ENCODE measurements around the gene SLC7A9.
A peak's percentile ranks its signal among the peaks of the same experiment; 100 is the strongest.
"Not testable (repeated sequence)": the region's sequence is repeated elsewhere in the genome, so short reads cannot be mapped to it uniquely, and the experiment has no call there.

The SLC7A9 gene

DNA sequence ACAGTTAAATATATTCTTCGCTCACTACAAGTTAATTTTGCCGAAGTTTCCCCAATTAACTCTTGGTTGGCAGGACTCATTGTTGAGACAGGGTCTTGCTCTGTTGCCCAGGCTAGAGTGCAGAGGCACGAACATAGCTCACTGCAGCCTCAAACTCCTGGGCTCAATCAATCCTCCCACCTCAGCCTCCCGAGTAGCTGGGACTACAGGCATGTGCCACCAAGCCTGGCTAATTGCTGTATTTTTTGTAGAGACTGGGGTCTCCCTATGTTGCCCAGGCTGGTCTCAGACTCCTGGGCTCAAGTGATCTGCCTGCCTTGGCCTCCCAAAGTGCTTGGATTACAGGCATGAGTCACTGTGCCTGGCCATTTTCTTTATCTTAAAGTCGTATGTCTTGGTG lies 15.7 kb upstream of the SLC7A9 start:
- not testable (repeated sequence) for DNase-seq (ENCODE audit: low read depth in 2 of 2)

DNA sequence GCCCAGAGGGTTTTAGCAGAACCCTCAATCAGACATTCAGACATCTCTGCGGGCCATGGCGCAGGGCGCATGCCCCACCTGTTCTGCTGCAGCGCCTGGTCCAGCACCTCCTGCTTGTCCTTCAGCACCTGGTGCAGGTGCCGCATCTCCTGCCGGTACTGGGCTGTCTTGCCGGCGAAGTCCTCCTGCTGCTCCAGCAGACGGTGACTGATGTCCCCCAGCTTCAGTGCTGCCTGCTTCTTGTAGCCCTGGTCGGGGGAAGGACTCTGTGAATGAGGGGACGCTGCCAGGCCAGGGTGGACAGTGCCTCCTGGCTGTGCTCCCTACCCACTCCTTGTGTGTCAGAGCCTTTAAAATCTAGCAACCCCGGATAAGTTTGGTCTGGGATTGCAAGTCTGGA lies 12.2 kb upstream of the SLC7A9 start:
- DNase-seq (ENCODE audit: low read depth in 2 of 2), result no peak

DNA sequence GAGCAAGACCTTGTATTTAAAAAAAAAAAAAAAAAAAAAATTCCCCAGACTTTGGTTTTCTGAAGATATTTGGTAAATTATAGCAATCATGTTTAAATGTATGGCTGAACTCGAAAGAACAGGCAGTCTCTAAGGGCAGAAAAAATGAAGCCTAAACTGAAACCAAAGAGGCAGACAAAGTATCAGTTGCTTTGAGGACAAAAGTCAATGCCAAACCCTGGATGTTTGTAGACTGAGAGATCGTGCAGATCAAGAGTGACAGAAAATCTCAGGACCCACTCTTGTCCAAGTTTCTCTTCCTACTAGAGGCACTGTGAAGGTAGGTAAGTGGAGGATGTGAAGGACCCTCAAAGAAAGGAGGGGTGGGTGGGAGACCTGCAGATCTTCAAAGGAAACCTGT lies 11.1 kb upstream of the SLC7A9 start:
- DNase-seq (ENCODE audit: low read depth in 2 of 2), result no peak

DNA sequence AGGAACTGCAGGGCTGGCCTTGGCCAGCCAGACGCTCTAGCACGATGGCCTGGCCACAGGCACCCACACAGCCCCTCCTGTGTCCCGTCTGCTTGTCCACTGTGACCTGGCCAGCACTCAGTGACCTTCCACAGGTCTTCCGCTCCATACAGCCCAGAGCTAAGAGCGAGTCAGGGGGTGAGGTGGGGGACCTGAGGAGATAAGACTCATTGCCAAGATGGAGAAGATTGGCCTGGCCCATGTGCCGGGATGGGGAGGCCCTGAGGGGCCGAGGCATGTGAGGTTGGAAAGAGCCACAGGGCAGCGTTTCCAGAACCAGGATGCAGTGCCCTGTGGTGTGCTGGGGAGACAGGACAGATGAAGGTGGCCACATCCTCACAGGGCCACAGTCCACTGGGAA lies 10.2 kb upstream of the SLC7A9 start:
- no peak for DNase-seq (ENCODE audit: low read depth in 2 of 2)

DNA sequence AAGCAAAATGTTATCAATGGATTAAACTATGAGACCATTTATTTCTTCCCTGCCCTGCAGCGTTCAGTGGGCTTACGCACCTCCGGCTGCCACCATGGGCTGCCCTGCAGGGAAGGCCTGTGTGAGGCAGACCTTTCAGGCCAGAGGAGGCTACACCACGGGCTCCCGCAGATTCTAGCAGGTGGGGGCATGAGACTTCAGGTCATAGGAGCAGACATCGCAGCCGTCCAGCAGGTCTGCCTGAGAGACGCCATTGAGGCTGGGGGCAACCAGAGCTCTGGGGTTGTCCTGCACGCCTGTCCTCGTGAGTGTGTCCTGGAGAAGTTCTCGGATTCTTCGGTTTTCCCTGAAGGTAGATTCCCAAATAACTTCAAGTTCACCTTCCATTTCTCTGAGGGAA lies 9.4 kb upstream of the SLC7A9 start:
- DNase-seq (ENCODE audit: low read depth in 2 of 2), result no peak

DNA sequence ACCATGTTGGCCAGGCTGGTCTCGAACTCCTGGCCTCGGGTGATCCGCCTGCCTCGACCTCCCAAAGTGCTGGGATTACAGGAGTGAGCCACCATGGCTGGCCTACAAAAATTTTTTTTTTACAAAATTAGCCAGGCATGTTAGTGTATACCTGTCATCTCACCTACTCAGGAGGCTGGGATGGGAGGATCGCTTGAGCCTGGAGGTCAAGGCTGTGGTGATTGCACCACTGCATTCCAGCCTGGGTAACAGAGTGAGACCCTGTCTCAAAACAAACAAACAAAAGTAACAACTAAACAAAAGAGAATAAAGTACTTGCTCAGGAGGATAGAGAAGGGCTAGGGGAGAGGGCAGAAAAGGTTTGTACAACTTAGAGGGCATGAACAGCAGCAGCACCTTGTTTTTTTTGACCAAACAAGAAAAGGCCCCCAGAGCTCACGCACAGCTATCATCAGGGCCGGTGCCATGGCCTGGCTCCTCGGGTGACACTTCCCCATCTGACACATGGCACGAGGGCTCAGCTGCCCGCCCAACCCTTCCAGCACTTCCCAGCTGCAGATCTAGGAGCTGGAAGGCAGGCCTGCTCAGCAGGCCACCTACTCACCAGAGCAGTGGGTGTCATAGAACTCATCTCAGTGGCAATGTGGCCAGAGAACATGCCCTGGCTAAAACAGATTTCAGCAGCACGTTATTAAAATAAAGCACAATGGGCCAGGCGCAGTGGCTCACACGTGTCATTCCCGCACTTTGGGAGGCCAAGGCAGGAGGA lies 8.6 kb upstream of the SLC7A9 start:
- DNase-seq (ENCODE audit: low read depth in 2 of 2), result no peak

DNA sequence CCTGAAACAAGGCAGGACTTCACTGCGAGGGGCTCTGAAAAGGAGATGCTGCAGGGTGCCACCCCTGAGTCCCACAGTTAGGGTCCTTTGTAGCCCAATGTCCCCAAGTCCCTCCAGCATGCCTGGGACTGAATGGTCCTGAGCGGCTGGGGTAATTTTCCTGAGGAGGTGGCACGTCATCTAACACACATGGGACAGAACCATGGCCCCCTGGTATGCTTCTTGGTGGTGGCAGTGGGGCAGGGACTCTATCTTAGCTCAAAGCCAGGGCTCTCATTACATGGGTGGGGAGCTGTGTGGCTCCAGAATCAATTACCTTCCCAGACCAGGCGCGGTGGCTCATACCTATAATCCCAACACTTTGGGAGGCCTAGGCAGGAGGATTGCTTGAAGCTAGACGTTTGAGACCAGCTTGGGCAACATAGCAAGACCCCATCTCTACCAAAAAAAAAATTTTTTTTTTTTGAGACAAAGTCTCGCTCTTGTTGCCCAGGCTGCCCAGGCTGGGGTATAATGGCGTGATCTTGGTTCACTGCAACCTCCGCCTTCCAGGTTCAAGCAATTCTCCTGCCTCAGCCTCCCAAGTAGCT lies 7.9 kb upstream of the SLC7A9 start:
- DNase-seq (ENCODE audit: low read depth in 2 of 2), result no peak

DNA sequence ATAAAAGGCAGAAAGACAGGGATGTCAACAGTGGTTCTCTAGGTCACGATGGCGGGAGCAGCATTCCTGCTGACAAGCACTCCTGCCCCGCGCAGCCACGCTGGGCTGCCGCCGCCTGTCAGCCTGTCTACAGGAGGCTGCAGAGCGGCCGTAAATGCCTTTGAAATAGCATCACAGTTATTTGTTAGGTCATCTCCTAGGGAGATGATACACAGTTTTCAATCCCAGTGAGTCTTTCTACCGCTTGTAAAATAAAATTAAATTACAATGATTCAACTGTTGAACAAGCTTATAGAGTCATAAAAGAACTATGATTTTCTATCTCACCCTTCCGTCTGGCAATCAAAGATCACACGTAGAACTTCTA lies 7.3 kb upstream of the SLC7A9 start:
- no peak for DNase-seq (ENCODE audit: low read depth in 2 of 2)

DNA sequence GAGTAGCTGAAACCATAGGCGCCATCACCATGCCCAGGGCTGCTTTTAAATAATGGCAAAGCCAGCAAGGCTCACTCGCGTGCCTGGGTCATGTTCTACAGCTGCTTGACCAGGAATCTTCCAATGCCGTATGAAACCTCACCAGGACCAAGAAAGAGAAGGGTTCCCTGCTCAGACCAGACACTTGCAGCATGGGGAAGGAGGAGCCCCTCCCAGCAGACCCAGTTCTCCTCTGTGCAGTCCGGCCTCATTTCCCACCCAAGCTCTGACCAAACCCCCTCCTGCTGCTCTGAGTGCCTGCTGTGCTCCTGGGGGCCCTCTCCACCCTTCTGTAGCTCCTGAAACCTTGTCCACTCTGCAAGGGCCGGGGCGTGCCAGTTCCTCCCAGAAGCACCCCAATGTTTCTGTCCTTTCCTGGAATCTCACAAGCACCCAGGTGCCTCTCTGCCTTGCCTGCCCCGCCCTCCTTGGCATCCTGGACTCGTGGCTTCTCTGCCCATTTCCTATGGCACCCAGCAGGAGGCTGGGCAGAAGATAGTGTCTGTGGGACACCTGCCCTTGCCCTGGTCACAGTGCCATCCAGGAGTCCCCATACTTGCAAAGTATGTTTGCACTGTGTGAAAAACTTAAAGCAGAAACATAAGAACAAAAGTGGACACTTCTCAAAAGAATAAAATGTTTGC lies 6.8 kb upstream of the SLC7A9 start:
- DNase-seq (ENCODE audit: low read depth in 2 of 2), result no peak

DNA sequence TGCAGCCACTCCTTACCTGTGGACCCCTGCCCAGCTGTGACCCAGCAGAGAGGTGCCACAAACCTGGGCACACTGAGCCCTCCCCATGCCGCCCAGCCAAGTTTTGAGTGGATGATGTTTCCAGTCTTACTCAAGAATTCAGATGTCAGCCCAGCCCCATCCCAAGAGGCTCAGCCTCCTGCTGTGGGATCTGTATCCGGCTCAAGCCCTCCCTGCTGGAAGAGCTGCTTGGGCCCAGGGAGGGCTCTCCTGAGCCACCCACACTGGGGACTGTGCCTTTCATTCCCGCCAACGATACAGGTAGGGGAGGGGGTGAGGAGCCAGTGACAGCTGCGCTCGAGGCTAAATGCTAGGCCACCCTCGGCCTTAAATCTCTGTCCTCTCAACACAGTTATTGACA lies 5.9 kb upstream of the SLC7A9 start:
- DNase-seq (ENCODE audit: low read depth in 2 of 2), result no peak

DNA sequence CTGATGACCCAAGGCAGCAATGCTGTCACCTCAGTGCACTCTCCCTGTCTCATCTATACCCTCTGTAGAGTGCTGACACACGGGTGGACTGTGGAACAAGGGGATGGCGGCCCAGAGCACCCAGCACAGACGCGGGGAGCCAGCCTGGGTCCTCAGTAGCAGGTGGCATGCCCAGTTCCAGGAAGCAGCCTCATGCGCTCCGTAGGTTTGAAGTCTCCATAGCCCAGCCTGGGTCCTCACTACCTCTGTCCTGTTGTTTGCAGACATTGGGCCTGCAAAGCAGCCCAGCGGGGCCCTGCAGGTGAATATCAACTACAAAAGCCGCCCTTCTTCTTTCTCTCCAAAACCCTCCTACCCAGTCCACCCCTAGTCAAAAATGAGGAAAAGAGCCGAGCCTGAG lies 5.0 kb upstream of the SLC7A9 start:
- no peak for DNase-seq (ENCODE audit: low read depth in 2 of 2)

DNA sequence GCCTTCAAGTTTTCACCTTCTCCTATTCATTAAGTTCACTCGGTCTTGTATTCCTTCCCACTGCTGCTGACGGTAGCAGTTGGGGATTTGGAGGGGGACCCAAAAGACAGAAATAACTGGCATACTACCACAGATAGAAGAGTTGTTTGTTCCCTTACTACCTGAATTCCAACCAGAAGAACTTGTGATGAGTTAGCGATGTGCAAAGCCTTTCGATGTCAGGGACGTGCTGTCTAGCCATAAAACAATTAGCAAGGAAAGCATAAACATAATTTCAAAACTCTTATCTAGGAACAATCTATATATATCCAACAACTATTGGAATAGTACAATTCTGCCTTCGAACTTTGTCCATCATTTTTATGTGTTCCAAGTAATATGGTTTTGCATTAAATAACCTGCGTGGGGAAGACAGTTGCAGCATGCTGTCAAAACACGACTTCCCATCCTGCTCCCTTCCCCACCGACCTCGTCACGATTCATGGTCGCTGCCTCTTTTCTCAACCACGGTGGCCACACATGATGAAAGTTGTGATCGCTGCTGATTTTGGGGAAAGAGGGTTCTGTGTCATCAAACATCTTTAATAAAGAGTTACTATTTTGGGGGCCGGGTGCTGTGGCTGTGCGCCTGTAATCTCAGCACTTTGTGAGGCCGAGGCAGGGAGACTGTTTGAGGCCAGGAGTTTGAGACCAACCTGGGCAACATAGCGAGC lies 3.8 kb upstream of the SLC7A9 start:
- DNase-seq (ENCODE audit: low read depth in 2 of 2), result peak in 1 of 2 donors; percentile 22

DNA sequence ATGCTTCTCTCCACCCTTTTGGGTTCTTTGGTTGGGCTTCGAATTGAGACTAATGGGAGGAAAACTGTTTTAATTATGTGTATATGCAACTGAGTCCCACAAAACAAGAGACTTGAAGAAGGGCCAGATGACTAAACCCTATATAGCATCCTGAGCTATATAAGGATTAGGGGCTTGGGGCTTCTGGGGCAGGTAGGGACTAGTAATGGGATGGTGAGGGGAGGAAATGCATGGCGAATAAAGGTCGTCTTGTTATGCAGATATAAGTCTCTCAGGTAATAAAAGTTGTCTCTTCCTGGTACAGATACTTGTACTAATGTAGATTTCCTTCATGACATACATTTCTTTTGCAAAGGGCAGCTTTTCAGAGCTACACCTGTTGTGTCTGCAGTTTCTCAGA lies 2.8 kb upstream of the SLC7A9 start:
- DNase-seq (ENCODE audit: low read depth in 2 of 2), result no peak

DNA sequence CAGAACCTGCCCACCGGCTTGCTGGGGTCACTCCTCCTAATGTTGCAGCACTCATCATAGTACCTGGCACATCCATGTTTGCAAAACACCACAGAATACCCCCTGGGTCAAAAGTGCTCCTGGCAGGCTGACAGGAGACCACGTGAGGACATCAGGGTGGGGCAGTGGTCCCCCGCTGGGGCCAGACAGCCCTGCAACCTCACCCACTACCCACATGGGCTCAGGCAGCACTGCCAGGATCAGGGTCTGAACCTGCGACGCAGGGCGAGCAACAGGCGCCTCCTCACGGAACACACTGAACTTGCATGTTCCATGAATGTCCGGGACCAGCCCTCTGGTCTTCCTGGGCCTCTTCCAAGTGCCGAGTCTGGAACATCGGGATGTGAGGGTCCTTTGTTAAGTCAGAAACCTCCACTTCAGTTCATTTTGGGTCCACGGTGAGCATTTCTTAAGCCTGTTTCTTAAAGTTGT lies 1.4 kb upstream of the SLC7A9 start:
- DNase-seq (ENCODE audit: low read depth in 2 of 2), result no peak

DNA sequence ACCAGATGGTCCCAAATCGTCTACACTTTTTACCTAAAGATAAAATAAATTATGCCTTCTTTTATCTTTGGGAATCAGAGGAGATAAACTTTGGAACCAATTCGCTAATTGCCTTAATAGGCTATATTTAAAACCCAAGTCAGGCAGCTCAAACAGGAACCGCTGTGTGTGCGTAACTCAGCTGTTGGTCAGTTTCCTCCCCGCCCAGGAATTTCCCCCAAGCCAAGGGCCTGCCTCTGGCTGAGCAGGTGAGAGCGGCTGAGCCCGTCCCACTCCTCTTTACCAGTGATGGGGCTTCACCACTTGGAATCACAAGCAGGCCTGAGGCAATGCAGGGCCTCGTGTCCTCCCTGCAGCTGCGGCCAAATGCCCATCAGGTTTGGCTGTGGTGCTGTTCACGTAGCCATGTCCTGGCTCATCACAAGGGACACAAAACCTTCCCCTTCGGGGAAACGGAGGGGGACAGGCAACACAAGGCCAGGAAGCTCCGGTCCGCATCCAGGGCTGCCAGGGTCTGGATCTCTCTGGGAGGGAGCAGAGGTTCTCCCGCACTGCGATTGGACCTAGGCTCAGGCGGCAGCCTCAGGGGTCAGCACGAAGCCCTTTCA lies 503 bp upstream of the SLC7A9 start:
- DNase-seq (ENCODE audit: low read depth in 2 of 2), result no peak

DNA sequence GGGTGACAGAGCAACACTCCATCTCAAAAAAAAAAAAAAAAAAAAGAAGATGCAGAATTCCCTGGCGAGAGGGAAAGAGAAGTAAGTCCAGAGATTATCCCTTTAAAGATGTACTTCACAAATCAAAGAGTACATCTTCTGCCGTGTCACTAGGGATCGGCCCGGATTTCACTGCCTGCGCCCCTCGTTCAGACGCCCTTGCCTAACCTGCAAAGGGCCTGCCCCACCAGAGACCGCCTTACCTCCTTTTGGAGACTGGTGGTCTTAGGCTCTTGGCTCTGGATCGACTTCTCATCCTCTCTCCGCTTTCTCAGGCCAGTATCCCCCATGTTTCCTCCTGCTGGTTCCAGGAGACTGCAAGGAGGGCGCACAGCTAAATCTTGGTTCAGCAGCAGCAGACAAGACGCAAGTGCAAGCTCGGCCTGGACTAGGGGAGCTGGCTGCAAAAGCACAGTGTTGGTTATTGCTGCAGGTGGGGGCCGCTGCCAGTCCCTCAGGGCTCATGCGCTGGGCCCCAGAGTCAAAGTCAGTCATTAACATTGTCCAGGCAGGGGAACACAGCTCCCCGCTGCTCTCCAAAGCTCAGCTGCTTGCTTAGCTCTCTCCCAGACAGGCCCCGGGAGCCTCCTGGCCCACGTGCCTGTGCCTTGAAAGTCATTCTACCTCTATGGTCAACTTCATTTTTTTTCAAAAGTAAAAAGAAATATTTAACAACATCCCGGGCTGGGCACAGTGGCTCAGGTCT lies 1.2 kb downstream of the SLC7A9 start:
- DNase-seq (ENCODE audit: low read depth in 2 of 2), result no peak

DNA sequence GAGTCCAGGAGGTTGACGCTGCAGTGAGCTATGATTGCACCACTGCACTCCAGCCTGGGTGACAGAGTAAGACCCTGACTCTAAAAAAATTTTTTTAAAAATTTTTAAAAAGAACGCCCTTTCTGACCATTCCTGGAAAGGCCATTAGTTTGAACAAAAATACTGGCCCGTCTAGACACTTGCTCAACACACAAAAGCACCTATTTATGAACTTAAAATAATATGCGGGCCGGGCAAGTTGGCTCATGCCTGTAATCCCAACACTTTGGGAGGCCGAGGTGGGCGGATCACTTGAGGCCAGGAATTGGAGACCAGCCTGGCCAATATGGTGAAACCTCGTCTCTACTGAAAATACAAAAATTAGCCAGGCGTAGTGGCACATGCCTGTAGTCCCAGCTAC lies 2.1 kb downstream of the SLC7A9 start:
- not testable (repeated sequence) for DNase-seq (ENCODE audit: low read depth in 2 of 2)

DNA sequence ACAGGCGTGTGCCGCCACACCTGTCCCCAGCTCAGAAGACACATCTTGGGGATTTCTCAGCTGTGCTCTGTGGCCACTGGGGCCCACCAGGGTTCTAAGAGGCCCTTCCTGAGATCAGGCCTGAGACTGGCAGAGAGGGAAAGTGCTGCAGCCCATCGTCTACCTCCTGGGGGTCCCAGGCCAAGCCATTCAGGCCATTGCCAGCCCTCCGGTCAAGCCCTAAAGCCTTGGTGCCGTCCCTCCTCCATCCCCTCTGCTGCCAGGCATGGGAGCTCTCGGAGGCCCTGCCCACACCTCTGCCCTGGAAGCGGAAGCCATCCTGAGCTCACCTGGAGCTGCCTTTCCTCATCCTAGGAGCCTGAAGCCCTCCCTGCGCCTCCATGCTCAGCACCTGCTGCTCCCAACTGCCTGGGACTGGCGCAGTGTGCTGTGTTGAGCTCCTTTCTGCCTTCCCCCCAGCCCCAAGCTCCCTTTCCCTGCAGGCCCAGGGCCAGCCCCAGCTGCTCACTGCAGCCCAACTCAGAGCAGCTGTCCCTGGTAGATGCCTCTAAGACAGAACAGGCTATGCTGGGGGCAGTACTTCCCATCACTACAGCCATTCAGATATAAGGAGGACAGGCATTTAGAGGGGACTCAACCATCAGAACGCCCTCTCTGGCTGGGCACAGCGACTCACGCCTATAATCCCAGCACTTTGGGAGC lies 2.9 kb downstream of the SLC7A9 start:
- no peak for DNase-seq (ENCODE audit: low read depth in 2 of 2)

DNA sequence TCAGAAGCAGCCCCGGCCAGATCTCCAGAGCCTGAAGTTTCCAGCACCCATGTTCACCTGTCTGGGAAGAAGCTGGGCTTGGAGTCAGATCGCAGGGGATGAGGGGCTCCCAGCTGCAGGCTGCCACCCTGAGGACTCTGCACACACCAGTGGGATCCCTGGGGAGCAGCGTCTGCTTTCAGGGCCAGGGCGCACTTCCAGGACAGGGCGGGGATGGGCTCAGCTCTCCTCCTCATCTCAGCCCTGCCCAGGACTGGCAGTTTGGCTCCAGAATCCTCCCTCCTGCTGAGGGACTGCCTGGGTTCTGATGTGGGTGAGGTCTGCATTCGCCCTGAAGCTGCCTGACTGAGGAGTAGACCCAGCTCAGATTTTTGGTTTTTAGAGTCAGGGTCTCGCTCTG lies 3.5 kb downstream of the SLC7A9 start:
- no peak for DNase-seq (ENCODE audit: low read depth in 2 of 2)

DNA sequence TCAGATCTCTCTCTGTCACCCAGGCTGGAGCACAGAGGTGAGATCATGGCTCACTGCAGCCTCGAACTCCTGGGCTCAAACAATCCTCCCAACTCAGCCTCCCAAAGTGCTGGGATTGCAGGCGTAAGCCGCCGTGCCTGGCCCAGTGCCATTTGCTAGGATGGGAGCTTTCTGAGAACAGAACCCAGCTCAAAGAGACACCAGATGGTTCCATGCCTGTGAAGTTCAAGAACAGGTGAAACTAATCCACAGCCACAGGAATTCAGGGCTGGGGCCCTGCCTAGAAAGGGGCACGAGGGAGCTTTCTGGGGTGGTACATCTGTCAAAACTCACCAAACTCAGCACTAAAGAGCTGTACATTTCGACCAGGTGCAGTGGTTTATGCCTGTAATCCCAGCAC lies 4.2 kb downstream of the SLC7A9 start:
- DNase-seq (ENCODE audit: low read depth in 2 of 2), result no peak

Measured in stimulated activated CD4-positive, alpha-beta T cell treated with anti-CD3 and anti-CD28 coated beads, Interleukin-15, amount 100 ng/mL, for 48 hours (primary cell).